GM15510 (cell line): Measurements from ENCODE around the gene BTNL8.

Experiments
- POLR2A ChIP-seq: IDR thresholded peaks from 3 replicates; pipeline ENCODE4 v1.6.1; 2011; ENCODE audit warnings: borderline replicate concordance; ENCODE audit not compliant: insufficient read length; ENCODE audit errors: extremely low read depth

The BTNL8 gene, protein sequence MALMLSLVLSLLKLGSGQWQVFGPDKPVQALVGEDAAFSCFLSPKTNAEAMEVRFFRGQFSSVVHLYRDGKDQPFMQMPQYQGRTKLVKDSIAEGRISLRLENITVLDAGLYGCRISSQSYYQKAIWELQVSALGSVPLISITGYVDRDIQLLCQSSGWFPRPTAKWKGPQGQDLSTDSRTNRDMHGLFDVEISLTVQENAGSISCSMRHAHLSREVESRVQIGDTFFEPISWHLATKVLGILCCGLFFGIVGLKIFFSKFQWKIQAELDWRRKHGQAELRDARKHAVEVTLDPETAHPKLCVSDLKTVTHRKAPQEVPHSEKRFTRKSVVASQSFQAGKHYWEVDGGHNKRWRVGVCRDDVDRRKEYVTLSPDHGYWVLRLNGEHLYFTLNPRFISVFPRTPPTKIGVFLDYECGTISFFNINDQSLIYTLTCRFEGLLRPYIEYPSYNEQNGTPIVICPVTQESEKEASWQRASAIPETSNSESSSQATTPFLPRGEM

DNA sequence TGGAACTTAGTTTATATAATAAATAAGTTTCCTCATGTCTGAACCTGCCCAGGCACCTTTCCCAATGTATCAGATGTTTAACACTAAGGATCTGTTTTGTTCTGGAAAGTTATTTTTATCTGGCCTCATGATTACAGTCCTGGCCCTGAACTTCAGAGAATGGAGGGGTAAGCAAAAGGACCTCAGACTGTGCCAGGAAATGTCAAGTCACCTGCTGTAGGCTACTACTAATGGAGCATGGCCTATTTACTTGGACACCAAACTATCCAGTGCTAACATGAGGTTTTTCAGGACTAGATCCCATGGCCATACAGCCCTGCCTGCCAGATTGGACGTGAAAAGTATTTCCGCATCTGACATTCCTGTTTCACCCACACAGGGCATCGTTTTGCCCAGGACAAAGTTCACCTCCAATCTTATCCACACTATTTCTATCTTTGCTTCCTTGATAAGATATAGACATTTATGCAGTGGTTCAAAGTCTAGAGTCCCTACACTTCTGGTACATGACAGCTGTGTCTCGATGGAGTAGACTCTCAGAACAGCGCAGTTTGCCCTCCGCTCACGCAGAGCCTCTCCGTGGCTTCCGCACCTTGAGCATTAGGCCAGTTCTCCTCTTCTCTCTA is at the start of gene BTNL8:
TSS of gene BTNL8 (plus strand) at position 539 of the 626 bp plus-strand sequence. CDS start 152 bp downstream, outside the sequence.
- TF ChIP-seq POLR2A: no peak

DNA sequence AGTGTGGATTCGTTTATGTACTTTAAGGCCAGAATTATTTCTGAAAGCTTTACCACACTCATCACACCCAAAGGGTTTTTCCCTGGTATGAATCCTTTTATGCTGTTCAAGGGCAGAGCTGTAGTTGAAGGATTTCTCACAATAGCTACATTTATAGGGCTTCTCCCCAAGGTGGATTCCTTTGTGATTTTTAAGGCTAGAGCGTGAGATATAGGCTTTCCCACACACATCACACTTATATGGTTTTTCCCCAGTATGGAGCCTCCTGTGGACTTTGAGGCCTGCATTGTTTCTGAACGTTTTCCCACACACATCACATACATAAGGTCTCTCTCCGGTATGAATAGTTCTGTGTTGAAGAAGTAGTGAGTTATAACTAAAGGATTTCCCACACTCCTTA is 49.1 kb upstream of the BTNL8 start:
- no peak for TF ChIP-seq POLR2A

DNA sequence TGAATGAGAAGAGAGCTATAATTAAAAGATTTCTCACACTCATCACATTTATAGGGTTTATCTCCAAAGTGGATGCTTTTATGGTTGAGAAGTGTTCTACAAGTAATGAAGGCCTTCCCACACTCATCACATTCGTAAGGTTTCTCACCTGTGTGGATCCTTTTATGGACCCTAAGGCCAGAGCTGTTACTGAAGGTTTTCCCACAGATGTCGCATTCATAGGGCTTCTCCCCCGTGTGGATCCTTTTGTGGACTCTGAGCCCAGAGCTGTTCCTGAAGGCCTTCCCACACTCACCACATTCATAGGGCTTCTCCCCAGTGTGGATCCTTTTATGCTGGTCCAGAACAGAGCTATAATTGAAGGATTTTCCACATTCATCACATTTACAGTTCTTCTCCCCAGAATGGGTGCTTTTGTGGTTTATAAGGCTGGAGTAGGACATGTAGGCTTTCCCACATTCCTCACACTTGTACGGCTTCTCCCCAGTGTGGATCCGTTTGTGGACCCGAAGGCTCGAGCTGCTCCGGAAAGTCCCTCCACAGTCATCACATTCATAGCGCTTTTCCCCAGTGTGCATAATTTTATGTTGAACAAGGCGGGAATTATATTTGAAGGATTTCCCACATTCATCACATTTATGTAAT is 48.4 kb upstream of the BTNL8 start:
- TF ChIP-seq POLR2A: no peak

DNA sequence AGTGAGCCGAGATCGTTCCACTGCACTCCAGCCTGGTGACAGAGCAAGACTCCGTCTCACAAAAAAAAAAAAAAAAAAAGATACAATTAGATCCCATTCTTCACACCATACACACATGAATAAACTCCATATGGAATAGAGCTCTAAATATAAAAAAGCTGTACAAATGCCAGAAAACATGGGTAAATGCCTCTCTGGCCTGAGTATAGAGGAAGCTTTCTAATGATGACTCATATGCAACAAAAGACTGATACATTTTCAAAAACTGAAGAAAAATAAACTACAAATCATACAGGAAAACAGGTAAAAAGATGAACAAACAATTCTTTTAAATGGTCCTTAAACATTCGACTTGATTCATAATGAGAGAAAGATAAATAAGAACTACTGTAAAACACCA is 46.5 kb upstream of the BTNL8 start:
- TF ChIP-seq POLR2A: no peak

DNA sequence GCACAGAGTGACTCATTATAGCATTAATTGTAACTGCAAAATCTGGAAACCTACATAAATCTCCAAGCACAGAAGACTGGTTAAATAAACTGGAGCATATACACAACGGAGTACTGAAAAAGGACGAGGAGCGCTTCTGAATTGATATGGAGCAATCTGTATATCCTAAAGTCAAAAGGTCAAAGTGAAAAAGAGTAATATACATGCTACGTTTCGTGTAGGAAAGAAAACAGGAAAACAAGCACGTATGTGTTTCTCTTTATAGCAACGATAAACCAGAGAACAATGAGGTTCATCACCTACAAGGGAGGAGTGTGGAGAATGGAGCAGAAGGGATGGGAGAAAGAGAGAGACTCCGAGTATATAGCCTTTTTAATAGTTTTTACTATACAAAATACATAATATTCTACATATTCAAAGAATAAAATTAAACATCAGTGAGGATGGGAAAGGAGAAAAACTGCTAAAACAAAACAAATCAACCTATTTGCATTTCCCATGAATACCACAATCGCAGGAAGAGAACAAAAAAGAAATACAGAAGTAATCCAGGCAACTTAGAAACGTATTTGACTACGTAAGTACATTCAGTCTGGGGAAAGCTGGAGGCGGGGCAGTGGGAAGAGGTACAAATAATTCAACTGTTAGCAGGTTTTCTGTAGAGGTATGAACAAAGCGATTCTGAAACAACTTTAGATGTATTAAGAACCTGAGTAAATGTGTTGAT is 45.7 kb upstream of the BTNL8 start:
- TF ChIP-seq POLR2A: no peak

DNA sequence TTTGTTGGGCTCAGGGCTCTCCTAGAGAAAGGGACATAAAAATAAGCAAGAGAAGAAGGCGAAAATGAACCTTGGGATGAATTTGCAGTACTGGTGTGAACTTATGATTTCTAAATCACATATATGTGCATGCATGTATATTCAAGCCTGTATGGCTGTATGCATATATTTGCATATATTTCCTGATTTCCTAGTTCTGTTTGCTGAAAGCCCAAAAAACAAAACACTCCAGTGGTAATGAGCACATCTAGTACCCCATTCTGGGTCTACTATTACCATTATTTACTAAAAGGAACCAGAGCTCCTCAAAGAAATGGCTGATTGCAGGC is 45.1 kb upstream of the BTNL8 start:
- TF ChIP-seq POLR2A: no peak

DNA sequence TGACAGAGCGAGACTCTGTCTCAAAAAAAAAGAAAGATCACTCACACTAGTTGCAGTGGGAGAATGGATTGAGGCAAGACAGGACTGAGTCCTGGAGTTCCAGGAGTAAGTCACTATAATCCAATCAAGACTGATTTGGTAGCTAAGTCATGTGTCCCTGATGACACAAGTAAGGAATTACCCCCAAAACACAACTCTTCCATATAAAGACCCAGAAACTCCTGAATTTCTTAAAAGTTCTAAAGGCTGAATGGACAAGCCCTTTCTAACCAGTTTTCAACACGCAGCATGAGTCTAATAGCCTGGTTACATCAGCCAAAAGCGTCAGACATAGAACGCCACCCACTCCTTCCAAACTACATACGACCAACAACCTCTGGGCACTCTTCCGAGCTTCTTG is 40.4 kb upstream of the BTNL8 start:
- TF ChIP-seq POLR2A: no peak

DNA sequence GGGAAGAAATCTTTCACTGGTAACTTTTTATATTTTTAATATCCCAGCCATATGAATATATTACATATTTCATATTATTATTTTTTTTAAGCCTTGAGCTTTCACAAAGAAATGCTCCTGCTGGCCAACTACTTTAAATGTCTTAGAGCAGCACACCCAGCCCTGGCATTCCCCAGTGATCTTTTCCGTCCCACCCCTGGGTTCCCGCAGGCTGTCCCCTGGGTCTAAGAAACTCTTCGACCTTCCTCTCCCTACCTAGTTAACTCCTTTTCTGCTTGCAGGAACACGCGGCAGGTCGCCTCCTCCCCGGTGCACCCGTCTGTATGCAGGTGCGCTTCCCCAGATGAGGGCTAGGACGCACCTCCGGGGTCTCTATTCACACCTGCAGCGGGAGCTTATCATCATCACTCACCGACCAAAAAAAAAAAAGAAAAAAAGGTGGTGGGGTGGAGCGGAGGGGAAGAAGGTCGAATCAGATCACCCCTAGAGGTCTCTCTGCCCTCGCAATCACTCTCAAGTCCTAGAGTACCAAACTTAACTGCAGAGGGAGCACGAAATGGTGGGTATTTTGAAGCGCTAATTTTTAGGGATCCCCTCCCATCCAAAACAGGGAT is 38.6 kb upstream of the BTNL8 start:
- no peak for TF ChIP-seq POLR2A

DNA sequence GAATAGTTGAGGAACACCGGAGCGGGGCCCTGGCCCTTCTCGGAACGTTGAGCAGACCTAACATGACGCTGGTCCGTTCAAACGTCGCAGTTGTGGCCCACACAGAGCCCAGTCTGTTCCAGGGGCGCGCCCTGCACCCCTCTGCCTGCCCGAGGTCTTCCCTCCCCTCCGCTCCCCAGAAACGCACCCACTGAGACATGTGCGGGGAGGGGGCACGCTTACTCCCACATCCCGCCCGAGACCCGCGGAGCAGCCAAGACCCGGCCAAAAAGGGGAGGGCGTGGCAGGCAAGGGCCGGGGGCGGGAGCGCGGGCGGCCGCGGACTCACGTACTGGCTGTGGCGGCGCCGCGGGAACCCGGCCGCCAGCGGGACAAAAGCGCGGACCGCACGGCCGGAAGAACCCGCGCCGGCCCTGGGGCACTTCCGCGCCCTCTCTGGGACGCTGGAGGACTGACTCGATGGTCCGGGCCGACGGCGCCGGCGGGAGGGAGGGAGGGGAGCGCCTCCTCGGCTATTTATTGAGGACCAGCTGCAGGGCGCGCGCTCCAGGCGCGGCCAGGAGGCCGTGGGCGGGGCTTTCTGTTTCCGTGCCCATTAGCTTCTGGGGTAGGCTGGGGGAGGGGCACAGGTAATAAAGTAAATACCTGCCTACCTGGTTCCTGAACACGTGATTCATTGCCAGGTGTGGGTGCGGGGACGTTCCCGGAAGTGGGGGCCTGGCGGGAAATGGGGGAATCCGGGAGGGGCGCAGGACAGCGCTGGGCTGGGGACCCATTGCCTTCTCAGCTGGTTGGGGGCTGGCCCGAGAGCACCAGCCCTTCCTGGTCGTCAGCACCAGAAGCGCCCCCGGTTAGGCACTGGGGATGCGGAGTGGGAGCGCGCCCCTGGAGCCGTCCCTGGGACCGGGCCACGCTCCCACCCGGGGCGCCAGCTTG is 37.8 kb upstream of the BTNL8 start, which contains the start of gene ZFP62:
TSS of gene ZFP62 (minus strand) at position 390 of the 936 bp plus-strand sequence. CDS start at position 333, 57 bp downstream.
- TF ChIP-seq POLR2A: peak; percentile 73

DNA sequence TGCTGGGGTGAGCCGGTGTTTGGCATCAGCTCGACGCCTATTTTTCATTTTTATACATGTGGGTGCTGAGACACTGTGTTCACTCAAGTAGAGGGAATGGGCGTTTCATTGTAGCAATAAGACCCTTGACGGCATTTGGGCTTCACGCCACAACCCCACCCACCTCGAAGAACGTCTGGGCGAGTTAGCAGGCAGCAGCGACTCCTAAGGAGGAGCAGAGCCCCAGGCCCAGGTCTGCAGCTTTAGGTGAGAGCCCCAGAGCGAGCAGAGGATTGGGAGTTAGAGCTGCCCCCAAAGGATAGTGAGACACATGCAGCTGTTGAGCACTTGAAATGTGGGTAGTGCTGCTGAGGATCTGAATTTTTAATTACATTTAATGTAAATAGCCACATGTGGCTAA is 36.3 kb upstream of the BTNL8 start:
- no peak for TF ChIP-seq POLR2A

DNA sequence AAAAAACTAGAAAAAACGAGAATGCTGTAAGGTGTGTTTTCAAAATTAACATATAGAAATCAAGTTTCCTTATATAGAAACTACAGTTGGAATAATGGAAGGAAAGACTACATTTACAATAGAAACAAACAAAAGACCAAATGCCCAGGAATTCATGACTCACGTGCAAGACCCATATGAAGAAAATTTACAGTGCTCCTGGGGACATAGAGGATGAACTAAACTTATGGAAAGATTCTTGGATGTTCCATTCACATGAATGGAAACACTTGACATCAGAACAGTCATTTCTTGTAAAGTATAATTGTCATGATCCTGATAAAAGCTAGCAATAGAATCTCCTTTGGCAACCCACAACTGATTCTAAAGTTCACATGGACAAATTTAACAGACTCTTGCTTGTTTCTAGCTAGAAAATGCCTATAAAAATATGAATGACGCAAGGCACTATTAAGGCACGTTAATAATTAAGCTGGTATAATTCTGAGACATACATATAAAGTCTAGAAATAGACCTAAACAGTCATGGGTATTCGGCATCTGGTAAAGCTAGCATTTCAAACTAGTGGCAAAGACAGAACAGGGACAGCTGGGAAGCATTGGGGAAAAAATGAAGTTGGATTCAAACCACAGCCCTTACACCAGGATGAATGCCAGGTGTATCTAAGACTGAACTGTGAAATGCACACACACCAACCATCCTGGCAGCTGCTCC is 32.8 kb upstream of the BTNL8 start:
- no peak for TF ChIP-seq POLR2A

DNA sequence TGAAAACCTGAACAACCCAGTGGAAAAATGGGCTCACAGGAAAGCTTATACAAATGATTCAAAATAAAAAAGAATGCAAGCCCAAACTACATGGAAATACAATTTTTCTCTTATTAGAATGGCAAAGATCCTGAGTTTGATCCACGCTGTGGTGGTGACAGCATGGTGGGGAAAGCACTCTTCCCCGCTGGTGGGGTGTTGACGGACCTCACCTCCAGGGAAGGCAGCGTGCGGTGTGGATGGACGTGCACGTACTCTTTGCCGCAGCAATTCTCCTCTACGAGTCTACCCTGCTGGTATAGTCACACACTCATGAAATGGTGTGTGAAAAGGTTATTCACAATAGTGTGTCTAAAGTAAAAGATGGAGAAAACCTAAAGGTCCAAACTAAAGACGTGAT is 32.0 kb upstream of the BTNL8 start:
- TF ChIP-seq POLR2A: no peak

DNA sequence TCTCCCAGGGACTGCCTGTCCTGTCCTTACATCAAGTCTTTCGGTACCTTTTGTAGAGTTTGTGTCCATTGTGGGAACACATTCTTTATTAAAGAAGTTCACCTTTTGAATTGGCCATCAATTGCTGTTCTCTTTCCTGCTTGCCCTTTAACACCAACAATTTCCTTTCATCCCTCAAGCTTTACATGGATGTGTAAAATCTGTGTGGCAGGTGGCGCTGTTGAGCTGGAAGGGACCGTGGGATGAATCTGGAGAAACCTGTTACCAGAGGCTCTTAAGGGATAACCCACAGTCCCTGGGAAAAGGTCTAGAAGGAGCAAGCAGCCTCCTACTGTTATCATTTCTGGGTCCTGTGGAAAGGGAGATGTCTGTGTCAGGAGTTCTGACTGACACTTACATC is 30.0 kb upstream of the BTNL8 start:
- no peak for TF ChIP-seq POLR2A
